Activated CD8-positive, alpha-beta T cell treated with anti-CD3 and anti-CD28 coated beads for 36 hours (primary cell): Measurements from ENCODE around the gene OCA2. TPM values are rescaled to one million over a fixed set of nuclear protein-coding genes. Genes with fewer than 3 reads are reported as not detected.
"Not testable (repeated sequence)": the region's sequence is repeated elsewhere in the genome, so short reads cannot be mapped to it uniquely, and the experiment has no call there.

Experiments
- ATAC-seq: fragments of 200-7000 bp; cut with Tn5 transposase; one replicate; pipeline ENCODE4 v1.10.0; 2021; ENCODE audit warnings: mild to moderate bottlenecking, moderate library complexity
- CTCF ChIA-PET: fragments of 350-600 bp; sonication (Branson Sonifier 250); formaldehyde crosslinking; loops from one replicate; lab custom pipeline; 2021; ENCODE audit warnings: antibody characterized with exemption; lab: Charles Lee
- POLR2A ChIA-PET: fragments of 350-600 bp; sonication (Branson Sonifier 250); formaldehyde crosslinking; loops from one replicate; lab custom pipeline; 2021; ENCODE audit warnings: antibody characterized with exemption; lab: Charles Lee
- DNase-seq: peaks from one replicate; pipeline ENCODE4 v3.0.0-alpha.2; 2020
- H3K27ac Mint-ChIP-seq: one replicate; pipeline ENCODE4 v1.8.0; 2021; ENCODE audit warnings: mild to moderate bottlenecking, mixed read lengths
- H3K27me3 Mint-ChIP-seq: one replicate; pipeline ENCODE4 v1.8.0; 2021; ENCODE audit warnings: mixed read lengths
- H3K36me3 Mint-ChIP-seq: one replicate; pipeline ENCODE4 v1.8.0; 2021; ENCODE audit warnings: low read depth, mixed read lengths
- H3K4me1 Mint-ChIP-seq: one replicate; pipeline ENCODE4 v1.8.0; 2021; ENCODE audit warnings: low read depth, mixed read lengths
- H3K4me3 Mint-ChIP-seq: one replicate; pipeline ENCODE4 v1.8.0; 2021; ENCODE audit warnings: mild to moderate bottlenecking, moderate library complexity, mixed read lengths
- H3K9me3 Mint-ChIP-seq: one replicate; pipeline ENCODE4 v1.8.0; 2021; ENCODE audit warnings: mixed read lengths
- intact Hi-C: fragments of 100-400 bp; cut with micrococcal nuclease; formaldehyde crosslinking; loops from one replicate; pipeline ENCODE4 v1.10.0; 2022
- total RNA-seq, 2 experiments: library from RNA; stranded (reverse); gene quantifications; one replicate each; pipeline ENCODE4 v1.2.3, GENCODE V29; 2021
- TF ChIP-seq, protein P1 (sequence below): fragments of 200-600 bp; IDR thresholded peaks from one replicate; pipeline ENCODE4 v1.8.0; 2022; ENCODE audit warnings: antibody characterized with exemption, mild to moderate bottlenecking

OCA2 gene
- total RNA-seq, 2 experiments from 2014 or later, result not detected

DNA sequence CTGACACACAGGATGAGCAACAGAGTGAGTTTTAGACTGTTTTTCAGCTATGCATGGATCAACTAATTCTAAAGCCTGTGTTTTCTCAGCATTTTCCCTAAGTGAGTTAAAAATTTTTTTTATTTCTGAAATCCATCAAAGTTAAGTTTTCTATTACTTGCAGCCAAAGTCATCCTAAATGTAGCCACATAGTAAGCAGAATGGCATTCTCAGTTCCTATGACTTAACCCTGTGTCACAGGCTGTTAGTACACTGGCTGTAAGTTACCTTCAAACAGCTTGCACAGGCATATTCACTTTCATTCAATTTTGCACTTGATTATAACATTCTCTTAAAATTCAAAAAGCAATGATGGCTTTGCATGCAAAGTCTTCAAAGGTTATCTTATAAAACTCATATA, 368.2 kb downstream of the OCA2 start:
- Mint-ChIP-seq H3K4me3 (no peak overlapping the region), H3K36me3 (no peaks in the 10 kb centered on the region), H3K27ac (no peak overlapping the region), H3K27me3 (no peaks in the 10 kb centered on the region), H3K4me1 (no peaks in the 10 kb centered on the region), H3K9me3 (peaks cover 15% of the 10 kb centered on the region)
- ChIA-PET CTCF (no interaction called here), POLR2A (no interaction called here)
- TF ChIP-seq, protein P1, sequence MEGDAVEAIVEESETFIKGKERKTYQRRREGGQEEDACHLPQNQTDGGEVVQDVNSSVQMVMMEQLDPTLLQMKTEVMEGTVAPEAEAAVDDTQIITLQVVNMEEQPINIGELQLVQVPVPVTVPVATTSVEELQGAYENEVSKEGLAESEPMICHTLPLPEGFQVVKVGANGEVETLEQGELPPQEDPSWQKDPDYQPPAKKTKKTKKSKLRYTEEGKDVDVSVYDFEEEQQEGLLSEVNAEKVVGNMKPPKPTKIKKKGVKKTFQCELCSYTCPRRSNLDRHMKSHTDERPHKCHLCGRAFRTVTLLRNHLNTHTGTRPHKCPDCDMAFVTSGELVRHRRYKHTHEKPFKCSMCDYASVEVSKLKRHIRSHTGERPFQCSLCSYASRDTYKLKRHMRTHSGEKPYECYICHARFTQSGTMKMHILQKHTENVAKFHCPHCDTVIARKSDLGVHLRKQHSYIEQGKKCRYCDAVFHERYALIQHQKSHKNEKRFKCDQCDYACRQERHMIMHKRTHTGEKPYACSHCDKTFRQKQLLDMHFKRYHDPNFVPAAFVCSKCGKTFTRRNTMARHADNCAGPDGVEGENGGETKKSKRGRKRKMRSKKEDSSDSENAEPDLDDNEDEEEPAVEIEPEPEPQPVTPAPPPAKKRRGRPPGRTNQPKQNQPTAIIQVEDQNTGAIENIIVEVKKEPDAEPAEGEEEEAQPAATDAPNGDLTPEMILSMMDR, result no peak
- intact Hi-C loops, result no loop called here
- ATAC-seq, result no peak
- no peak for DNase-seq

DNA sequence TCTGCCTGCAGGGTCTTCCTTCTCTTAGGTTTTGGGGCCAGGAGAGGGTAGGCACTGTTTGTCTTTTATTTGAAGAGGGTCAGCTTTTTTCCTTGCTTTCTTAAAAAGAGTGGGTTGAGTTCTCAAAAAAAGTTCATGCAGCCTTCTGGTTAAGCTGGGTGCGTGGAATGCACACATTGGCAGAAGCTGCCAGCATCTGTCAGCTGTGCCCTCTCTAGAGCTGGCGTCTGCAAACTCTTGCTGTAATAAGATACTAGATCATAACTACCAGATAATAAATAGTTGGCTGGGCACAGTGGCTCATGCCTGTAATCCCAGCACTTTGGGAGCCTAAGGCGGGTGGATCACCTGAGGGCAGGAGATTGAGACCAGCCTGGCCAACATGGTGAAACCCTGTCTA, 373.4 kb downstream of the OCA2 start:
- ChIA-PET POLR2A (no interaction called here), CTCF (no interaction called here)
- ATAC-seq (no peak), DNase-seq (no peak)
- no peaks in the 10 kb centered on the region for H3K9me3 Mint-ChIP-seq
- intact Hi-C loops, result no loop called here
- no peak overlapping the region for H3K4me3 Mint-ChIP-seq
- no peaks in the 10 kb centered on the region for H3K4me1 Mint-ChIP-seq
- H3K36me3 Mint-ChIP-seq, result no peaks in the 10 kb centered on the region
- TF ChIP-seq, protein P1, result no peak
- no peak overlapping the region for H3K27ac Mint-ChIP-seq
- H3K27me3 Mint-ChIP-seq, result no peaks in the 10 kb centered on the region

DNA sequence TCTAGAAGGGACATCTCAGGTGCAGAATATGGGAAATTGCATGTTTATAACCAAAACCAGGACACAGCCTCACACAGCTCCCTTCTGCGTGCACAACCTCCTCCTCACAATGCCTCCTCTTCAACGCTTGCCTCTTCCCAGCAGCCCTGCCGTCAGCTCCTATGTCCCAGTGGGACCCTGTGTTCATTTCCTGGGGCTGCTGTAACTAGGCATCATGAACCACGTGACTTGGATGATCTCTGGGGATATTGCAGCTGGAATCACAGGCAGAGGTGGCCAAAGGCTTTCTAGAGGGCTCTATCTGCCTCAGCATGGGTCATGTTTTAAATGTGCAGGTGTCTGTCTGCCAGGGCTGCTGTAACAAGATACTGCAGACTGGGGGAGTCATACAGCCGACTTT, 375.3 kb downstream of the OCA2 start:
- H3K9me3 Mint-ChIP-seq, result no peaks in the 10 kb centered on the region
- no peak for ATAC-seq
- DNase-seq, result no peak
- TF ChIP-seq, protein P1, result no peak
- no peak overlapping the region for H3K4me3 Mint-ChIP-seq
- no peaks in the 10 kb centered on the region for H3K4me1 Mint-ChIP-seq
- H3K27ac Mint-ChIP-seq, result no peak overlapping the region
- intact Hi-C loops, result no loop called here
- H3K27me3 Mint-ChIP-seq, result no peaks in the 10 kb centered on the region
- POLR2A ChIA-PET, result interaction anchor here (0.5 to 0.6 kb wide), 2 partner anchors 54 to 169 kb away, joined by 3 read pairs; no protein-coding TSS in a partner anchor
- CTCF ChIA-PET, result no interaction called here
- no peaks in the 10 kb centered on the region for H3K36me3 Mint-ChIP-seq

DNA sequence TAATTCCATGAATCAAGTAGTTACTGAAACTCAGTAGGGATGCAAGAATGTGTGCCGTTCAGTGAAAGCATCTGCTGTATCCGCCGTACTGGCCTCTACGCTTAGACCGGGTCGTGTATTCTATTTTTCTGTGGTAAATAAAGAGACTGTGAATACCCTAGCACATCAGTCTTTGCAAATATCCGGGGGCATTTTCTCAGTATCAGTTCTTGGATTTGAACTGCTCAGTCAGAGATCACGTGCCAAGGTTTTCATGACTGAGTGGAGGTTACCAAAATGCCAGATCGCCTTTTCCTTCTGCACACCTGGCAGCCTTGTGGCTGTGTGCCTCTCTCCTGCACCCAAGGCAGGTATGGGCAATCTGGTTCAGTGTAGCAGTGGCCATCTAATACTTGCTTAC, 377.0 kb downstream of the OCA2 start:
- Mint-ChIP-seq H3K9me3 (peaks cover 3% of the 10 kb centered on the region), H3K4me3 (no peak overlapping the region), H3K4me1 (no peaks in the 10 kb centered on the region), H3K27me3 (no peaks in the 10 kb centered on the region), H3K36me3 (no peaks in the 10 kb centered on the region), H3K27ac (no peak overlapping the region)
- ATAC-seq, result no peak
- CTCF ChIA-PET, result no interaction called here
- intact Hi-C loops, result no loop called here
- DNase-seq, result no peak
- TF ChIP-seq, protein P1, result no peak
- POLR2A ChIA-PET, result no interaction called here

DNA sequence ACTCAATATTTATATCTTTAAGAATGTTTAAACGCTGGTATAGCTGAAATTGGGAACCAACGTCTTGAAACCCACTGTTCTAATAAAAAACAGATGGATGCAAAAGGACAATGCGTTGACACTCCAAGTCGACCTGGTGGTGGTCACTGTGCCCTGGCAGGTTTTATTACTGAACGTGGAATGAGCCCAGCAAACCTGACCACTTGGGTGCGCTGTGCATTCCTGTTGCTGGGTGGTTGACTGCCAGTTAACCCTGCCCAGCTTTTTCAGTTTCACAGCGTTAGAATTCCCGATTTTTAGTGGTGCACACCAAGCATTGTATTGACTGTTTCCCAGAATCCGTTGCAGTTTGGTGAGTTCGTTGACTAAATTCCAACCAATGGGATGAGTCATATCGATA, 384.4 kb downstream of the OCA2 start:
- no peaks in the 10 kb centered on the region for H3K27me3 Mint-ChIP-seq
- peaks cover 9% of the 10 kb centered on the region for H3K9me3 Mint-ChIP-seq
- intact Hi-C loops, result no loop called here
- ATAC-seq (no peak), DNase-seq (no peak)
- ChIA-PET CTCF (no interaction called here), POLR2A (no interaction called here)
- no peaks in the 10 kb centered on the region for H3K36me3 Mint-ChIP-seq
- no peak overlapping the region for H3K4me3 Mint-ChIP-seq
- TF ChIP-seq, protein P1, result no peak
- H3K4me1 Mint-ChIP-seq, result no peaks in the 10 kb centered on the region
- H3K27ac Mint-ChIP-seq, result no peak overlapping the region

DNA sequence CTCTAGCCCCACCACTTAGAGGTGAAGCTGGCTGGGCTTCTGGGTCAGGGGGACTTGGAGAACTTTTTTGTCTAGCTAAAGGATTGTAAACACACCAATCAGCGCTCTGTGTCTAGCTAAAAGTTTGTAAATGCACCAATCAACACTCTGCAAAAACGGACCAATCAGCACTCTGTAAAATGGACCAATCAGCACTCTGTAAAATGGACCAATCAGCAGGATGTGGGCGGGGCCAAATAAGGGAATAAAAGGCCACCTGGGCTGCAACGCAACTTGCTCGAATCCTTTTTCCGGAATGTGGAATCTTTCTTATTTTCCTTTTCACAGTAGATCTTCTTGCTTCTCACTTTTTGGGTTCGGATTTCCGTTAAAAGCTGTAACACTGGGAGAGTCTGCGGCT, 385.3 kb downstream of the OCA2 start:
- H3K27ac Mint-ChIP-seq, H3K27me3 Mint-ChIP-seq, H3K36me3 Mint-ChIP-seq, POLR2A ChIA-PET, CTCF ChIA-PET, DNase-seq, H3K4me1 Mint-ChIP-seq, H3K9me3 Mint-ChIP-seq, ATAC-seq, H3K4me3 Mint-ChIP-seq, intact Hi-C loops: not testable (repeated sequence)
